GM21367 (cell line): ENCODE data around the gene BZW2.
"Not testable (repeated sequence)": the region's sequence is repeated elsewhere in the genome, so short reads cannot be mapped to it uniquely, and the experiment has no call there.

Source experiments
- ATAC-seq: cut with Tn5 transposase; IDR thresholded peaks from one replicate; pipeline ENCODE4 v1.9.1; 2021; ENCODE audit not compliant: unreplicated experiment

BZW2 gene

GRCh38 chr7:16644636-16645592 is 1.1 kb upstream of the BZW2 start:
- ATAC-seq, result no peak

DNA sequence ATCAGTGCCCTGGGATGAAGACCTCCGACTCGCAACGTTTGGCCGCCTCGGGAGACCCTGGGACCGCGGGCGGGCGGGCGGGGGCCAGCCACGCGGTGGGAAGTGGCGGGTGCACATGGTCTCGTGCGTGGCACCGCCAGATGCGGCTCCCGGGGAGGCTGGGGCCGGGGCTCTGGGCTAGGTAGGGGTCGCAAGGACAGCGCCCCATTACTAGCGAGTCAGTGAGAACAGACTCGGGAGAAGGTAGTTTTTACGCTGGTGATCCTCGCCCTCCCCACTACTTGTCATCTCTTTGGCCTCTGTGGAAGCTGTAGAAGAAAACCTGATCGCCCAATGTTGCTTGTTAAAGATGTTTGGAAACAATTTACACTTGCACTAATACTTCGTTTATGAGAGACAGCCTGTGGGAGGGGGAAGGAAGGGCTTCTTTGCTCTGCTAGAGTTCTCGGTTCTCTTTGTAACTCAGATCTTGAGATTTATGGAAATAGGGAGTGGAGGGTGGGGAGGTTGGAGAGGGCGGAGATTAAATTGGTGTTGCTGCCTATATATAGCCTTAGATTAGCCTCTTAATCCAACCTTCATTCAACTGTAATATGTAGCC is 591 bp downstream of the BZW2 start:
- no peak for ATAC-seq

DNA sequence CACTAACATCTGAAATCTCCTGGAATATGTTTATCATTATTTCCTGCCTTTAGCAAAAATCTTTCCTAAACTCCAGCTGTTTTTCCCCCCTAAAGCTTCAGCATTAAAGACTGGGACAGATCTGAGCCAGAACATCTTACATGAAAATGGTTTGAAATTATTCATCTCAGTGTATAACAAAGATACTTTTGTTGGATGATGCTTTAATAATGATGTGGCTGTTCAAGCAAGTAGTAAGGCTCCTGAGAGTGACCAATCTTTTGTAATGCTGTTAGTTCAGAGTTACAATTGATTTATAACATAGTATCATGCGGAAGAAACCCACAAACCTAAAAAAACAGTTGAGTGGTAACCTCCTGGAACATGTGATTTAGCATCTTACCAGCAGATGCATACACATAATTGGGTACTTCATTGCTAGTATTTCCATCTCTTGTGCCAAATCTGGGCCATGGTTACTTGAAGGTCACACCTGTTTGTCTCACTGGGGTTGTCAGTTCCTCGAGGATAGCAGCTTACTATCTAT is 1.5 kb downstream of the BZW2 start:
- no peak for ATAC-seq

GRCh38 chr7:16648551-16648950 is 2.6 kb downstream of the BZW2 start:
- no peak for ATAC-seq

DNA sequence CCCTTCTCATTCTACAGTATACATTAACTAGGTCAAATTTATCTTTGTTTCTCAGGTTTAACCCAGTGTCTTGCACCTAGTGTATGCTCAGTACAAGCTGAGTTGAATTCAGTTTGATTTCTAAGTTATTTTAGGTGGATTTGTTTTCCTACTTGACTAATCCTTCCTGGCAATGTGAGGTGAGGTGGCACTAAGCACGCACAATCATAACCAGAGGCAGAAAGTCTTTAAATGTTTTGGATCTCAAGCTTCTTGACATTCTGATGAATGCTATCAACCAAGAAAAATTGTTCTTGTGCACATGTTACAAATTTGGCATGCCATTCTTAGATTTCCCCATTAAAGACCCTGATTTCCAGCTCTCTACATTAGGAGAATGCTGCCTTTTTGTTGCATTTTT is 3.2 kb downstream of the BZW2 start:
- ATAC-seq, result no peak

DNA sequence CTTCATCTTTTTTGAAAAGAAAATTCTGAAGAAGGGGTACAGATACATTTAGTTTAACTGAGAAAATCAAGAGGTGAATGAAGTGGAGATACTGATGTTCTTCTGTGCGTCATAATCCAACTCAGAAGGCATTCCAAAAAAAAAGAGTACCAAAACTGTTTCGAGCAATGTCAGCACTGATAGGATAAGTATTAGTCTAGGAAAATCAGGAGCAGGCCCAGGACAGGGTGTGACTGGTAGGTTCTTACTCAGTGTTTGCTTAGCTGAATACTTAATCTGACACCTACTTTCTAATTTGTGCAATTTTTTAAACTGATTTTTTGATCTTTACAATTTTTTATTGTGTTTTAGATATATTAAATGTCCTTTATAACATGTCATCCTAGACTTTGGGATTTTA is 4.3 kb downstream of the BZW2 start:
- no peak for ATAC-seq

- ATAC-seq, result no peak
These were observed 5.6 kb downstream of the BZW2 start for GRCh38 chr7:16651396-16652239.

DNA sequence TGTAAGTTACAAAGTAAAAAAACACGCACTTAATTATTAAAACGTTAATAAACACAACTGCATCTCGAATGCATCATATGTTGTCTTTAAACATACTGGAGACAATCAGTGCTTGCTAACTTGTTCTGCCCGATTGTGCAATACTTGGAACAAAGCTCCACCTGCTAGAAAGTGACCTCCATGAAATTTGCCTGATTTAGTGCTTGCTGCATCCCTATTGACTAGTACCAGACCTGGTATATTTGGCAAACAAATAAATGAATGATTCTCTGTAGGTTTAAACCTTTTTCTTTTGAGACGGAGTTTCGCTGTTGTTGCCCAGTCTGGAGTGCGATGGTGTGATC is 6.2 kb downstream of the BZW2 start:
- no peak for ATAC-seq

GRCh38 chr7:16652888-16653287 is 6.9 kb downstream of the BZW2 start:
- ATAC-seq, result no peak

DNA sequence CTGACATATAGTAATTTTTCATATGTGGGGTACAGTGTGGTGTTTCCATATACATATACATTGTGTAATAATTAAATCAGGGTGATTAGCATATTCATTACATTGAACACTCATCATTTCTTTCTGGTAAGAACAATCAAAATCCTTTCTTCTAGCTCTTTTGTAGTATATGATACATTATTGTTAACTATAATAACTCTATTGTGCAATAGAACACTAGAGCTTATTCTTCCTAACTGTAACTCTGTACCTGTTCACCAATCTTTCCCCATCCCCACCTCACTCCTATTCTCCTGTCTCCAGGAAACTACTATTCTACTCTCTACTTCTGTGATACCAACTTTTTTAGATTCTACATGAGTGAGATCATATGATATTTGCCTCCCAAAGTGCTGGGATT is 9.4 kb downstream of the BZW2 start:
- ATAC-seq, result no peak

DNA sequence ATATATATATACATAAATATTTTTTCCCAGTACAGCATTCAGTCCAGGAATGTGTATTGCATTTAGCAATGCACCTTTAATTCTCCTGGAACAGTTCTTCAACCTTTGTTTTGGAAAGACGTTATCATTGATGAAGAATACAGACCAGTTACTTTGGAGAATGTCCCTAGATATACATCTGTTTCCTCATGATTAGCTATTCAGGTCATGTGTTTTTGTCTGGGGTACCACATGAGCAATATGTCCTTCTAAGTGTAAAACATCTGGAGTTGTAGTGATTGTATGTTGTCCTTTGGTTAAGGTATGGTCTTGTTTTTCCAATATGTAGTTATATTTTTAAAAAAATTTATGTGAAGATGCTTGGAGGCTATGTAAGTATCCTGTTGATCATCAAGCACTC is 10.2 kb downstream of the BZW2 start:
- ATAC-seq, result no peak

- ATAC-seq, result no peak
These were observed 11.8 kb downstream of the BZW2 start for GRCh38 chr7:16657656-16658279.

- ATAC-seq, result not testable (repeated sequence)
These were observed 14.0 kb downstream of the BZW2 start for GRCh38 chr7:16659854-16660497.

GRCh38 chr7:16660702-16661464 is 14.9 kb downstream of the BZW2 start:
- no peak for ATAC-seq

DNA sequence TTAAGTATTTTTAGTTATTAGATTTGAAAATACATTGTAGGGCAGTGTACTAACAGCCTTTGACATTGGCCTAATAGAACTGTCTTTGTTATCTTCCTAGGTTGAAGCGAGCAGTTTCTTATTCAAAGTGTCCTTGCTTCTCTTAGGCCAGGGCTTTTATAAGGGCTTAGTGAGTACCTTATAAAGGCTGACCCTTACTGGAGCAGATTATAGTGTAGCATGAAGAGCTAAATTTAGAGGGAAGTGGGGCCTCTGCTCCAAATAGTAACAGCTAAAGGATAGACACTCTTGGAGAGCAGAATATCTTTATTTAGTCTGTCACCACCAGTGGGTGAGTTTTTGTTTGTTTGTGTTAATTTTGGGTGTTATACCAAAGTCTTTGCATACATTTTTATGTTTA is 15.9 kb downstream of the BZW2 start:
- no peak for ATAC-seq

- ATAC-seq, result no peak
These were observed 21.4 kb downstream of the BZW2 start for GRCh38 chr7:16667355-16667754.

DNA sequence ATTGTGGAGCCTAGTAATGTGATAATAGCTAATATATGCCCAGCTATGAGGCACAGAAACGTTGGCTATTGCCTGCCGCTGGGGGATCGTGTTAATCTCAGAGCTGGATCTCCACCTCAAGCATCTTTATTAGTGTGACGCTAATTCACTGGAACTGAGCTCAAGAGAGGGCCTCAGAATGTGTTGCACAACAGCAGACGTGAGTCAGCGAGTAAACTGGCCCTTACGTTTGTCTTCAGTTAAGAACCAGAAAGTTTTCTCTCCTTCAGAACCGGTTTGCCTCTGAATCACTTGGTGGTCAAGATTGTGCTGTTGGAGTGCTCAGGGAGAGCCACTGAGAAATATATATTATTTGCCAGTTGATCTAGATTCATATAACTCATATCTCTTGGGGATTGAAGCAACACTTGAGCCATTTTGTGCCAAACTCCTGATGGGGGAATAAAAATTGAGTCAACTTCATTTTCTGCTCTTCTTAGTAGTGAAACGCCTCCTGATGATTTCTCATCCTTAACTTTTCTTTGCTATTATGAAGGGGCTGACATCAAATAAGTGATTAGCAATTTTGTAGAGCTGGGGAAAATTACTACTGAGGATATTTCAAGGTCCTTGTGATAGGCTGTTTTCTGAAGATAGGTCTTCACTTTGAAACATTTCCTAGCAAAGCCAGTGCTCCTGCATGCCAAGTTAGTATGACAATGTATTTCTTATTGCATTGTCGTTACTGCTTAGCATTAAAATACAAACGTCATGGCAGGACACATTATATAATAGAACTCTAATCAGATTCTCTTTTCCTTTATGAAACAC is 22.3 kb downstream of the BZW2 start:
- no peak for ATAC-seq

DNA sequence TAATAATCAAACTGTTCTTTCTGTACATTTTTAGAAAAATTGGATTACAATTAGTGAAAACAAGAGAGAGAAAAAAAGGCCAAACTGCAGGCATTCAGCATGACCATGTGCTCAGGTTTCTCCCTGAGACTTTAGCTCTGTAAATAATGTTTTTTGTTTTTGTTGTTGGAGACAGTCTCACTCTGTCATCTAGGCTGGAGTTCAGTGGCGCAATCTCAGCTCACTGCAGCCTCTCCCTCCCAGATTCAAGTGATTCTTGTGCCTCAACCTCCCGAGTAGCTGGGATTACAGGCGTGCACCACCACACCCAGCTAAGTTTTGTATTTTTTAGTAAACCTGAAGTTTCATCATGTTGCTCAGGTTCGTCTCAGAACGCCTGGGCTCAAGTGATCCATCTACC is 23.0 kb downstream of the BZW2 start:
- no peak for ATAC-seq

- ATAC-seq, result no peak
These were observed 23.6 kb downstream of the BZW2 start for GRCh38 chr7:16669581-16669980.
